D721Med (cell line): Measurements from ENCODE around the gene FLAD1.

ENCODE experiments used
- DNase-seq: peaks from one replicate; pipeline ENCODE4 v3.0.0; 2011; ENCODE audit warnings: low spot score; ENCODE audit not compliant: insufficient read length
- FAIRE-seq: peaks from 2 replicates; lab custom pipeline; 2011; peaks lifted over from hg19 to GRCh38; lab: Jason Lieb, UNC
- CTCF ChIP-seq: IDR thresholded peaks from 2 replicates; pipeline ENCODE4 v1.5.1; 2012; ENCODE audit warnings: mild to moderate bottlenecking, control low read depth; ENCODE audit not compliant: insufficient read depth; ENCODE audit errors: missing control alignments

The FLAD1 gene

GRCh38 chr1:154958681-154959425 lies 24.3 kb upstream of the FLAD1 start:
- no peak for TF ChIP-seq CTCF
- FAIRE-seq (no peak), DNase-seq (no peak)

GRCh38 chr1:154959426-154959780 lies 23.7 kb upstream of the FLAD1 start:
- FAIRE-seq (no peak), DNase-seq (no peak)
- no peak for TF ChIP-seq CTCF

GRCh38 chr1:154960446-154961136 lies 22.6 kb upstream of the FLAD1 start:
- DNase-seq (no peak), FAIRE-seq (no peak)
- no peak for TF ChIP-seq CTCF

- peak; percentile 56 for TF ChIP-seq CTCF
- FAIRE-seq (no peak), DNase-seq (peak; percentile 97)
Measured at GRCh38 chr1:154961207-154962155, 21.7 kb upstream of the FLAD1 start, which contains the start of gene PYGO2. TSS of gene PYGO2 (minus strand) at chr1:154961782. CDS start at chr1:154961576, 206 bp downstream.

- FAIRE-seq (no peak), DNase-seq (no peak)
- no peak for TF ChIP-seq CTCF
Measured at GRCh38 chr1:154962156-154962749, 20.9 kb upstream of the FLAD1 start.

GRCh38 chr1:154962795-154963330 lies 20.3 kb upstream of the FLAD1 start:
- FAIRE-seq (no peak), DNase-seq (no peak)
- no peak for TF ChIP-seq CTCF
